ENCODE data around the gene PLEKHA6.

- no peak for TF ChIP-seq CTCF (conservative IDR thresholded peaks at IDR 0.05; ENCODE audit: low read depth, low read length)
- TF ChIP-seq POLR2A (IDR thresholded peaks at IDR 0.05; ENCODE audit: low read depth, low read length), result no peak
- TF ChIP-seq CEBPB (IDR thresholded peaks at IDR 0.05; ENCODE audit: low read depth, low read length), result no peak
- no peak for TF ChIP-seq SMC3 (IDR thresholded peaks at IDR 0.05; ENCODE audit: low read depth, low read length)
- no peak for TF ChIP-seq USF2 (IDR thresholded peaks at IDR 0.05; ENCODE audit: low read depth, low read length)
- TF ChIP-seq BHLHE40 (IDR thresholded peaks at IDR 0.05; ENCODE audit: low read depth, low read length), result no peak
- no peak for TF ChIP-seq FOS (IDR thresholded peaks at IDR 0.05; ENCODE audit: low read depth, low read length)
Measured at GRCh38 chr1:204278958-204279357, 80.8 kb downstream of the PLEKHA6 start.

Measured in IMR-90 (cell line).